Choroid plexus epithelial cell (primary cell): ENCODE measurements around the gene RERE.
A peak's percentile ranks its signal among the peaks of the same experiment; 100 is the strongest.

Experiments used
- DNase-seq: peaks from one replicate; pipeline ENCODE4 v3.0.0-alpha.2; 2010; ENCODE audit warnings: low read depth
- H3K4me3 ChIP-seq: 2 replicates; pipeline ENCODE4 v1.5.1; 2011; ENCODE audit warnings: low read depth, mild to moderate bottlenecking, control low read depth, low read length, moderate library complexity
- TF ChIP-seq, protein P1 (sequence below): conservative IDR thresholded peaks from 2 replicates; pipeline ENCODE4 v1.5.1; 2011; ENCODE audit warnings: low read depth, mild to moderate bottlenecking, control low read depth, inconsistent platforms, low read length, moderate library complexity

The RERE gene

DNA sequence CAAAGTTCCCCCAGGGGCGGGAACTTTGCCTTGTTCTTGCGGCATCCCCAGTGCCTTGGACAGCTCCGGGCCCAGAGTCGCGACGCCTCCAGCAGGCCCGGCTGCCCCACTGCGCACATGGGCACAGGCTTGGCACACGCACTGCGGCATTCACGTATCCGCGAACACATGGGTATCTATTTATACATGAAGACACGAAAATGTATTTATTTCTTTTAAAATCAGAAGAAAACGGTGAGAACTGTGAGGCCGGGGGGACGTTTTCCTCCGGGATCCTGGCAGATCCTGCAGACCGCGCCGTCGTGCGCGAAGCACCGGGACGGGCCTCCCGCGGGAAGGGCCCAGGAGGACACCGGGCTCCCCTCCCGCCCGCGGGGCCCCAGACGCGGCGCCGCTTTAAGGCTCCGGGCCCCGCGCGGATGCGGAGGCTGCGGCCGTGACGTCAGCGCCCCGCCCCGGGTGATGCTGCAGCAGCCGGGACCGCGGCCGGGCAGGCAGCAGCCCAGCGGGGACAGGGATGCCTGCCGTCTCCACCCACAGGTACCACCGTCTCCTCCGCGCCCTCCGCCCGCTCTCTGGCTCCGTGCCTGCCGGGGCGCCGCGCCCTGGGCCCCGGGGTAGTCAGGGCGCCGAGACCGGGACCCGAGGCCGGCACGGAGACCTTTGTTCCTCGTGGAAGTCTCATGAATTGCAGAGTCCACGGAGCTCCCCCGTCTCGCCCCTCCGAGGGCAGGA lies 499.6 kb downstream of the RERE start, which contains the start of gene SLC45A1:
Gene SLC45A1 (plus strand): TSS at position 468 of the 735 bp plus-strand sequence. CDS start 6,216 bp downstream, outside the sequence.
- DNase-seq, result peak; percentile 52
- H3K4me3 ChIP-seq, result peak within 1 kb of the TSS; percentile 70
- TF ChIP-seq, protein P1, sequence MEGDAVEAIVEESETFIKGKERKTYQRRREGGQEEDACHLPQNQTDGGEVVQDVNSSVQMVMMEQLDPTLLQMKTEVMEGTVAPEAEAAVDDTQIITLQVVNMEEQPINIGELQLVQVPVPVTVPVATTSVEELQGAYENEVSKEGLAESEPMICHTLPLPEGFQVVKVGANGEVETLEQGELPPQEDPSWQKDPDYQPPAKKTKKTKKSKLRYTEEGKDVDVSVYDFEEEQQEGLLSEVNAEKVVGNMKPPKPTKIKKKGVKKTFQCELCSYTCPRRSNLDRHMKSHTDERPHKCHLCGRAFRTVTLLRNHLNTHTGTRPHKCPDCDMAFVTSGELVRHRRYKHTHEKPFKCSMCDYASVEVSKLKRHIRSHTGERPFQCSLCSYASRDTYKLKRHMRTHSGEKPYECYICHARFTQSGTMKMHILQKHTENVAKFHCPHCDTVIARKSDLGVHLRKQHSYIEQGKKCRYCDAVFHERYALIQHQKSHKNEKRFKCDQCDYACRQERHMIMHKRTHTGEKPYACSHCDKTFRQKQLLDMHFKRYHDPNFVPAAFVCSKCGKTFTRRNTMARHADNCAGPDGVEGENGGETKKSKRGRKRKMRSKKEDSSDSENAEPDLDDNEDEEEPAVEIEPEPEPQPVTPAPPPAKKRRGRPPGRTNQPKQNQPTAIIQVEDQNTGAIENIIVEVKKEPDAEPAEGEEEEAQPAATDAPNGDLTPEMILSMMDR, result no peak

DNA sequence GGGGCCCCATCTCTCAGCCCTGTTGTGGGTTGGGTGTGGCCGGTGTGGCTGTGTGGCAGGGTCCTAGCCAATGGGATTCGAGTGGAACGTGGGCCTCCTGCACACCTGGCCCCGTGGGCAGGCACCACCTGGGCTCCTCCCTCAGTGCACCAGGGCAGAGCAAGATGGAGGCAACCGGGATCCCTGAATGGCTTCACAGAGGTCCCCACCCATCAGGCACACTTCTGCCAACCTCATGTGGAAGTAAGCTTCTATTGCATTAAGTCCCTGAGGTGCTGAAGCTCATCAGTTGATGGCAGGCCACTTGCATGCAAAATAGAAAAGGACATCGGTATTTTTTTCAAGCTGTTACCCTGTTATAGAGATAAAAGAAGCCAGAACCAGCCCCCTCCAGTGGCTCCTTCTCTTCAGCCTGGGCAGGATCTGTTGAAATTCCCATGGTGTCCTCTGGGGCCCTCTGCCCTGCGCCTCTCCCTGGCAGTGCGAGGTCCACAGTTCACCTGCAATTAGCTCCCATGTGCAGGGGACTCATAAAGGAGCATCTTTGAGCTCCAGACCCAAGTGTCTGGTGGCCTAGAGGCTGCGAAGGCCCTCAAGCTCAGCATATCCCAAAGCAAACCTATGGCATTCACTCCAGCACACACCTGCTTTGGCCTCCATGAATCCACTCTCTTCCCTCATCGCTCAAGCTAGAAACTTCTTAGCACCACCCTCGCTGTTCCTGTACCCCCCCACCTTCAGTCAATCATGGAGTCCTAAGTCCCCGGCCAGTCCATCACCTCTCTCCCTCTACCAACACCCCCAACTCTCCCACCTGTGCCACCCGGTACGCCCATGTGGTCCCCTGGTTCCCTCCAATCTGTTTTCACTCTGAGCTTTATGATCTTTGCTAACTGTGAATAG lies 501.6 kb downstream of the RERE start:
- peak; percentile 11 for DNase-seq
- TF ChIP-seq, protein P1, result peak; percentile 40
- H3K4me3 ChIP-seq, result no peak overlapping the region

DNA sequence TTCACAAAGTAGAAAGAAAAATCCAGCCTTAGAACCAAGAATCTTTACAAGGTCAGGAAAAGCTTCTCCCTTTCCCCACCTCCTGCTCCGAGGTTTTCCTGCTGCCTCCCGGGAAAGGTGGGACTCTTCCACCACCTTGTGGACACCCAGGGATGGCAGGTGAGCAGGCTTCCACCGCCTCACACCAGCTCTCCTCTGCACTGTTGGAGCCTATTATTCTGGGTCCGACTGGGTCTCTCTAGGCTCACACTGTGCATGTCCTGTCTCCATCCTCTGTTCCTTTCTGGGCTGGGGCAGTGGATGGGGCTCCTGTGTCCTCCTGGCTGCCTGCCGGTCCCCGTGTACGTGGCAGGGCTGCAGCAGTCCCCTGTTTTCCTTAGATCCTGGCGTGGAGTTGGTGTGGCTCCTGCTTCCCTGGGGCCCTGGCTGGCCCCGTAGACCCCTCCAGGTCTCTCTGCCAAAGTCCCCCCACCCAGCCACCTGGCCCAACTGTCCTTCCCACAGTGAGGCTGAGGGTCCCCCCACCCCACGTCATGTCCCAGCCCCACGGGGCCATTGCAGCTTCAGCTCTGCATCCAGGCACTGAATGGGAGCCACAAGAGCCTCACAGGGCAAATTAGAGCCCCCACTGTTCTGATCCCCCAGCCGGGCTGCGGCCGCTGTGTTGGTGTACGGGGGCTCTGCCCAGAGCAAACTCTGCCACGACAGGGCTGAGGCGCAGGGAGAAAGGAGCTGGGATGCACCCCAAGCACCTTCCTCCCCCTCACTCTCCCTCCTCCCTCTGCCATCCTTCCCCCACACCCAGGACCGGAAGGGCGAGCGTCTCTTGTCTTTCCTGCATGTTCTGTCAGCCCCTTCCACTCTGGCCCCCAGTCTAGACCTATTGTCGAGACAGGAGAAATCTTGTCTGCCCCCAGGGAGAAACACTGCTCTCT lies 502.8 kb downstream of the RERE start:
- peak; percentile 90 for DNase-seq
- H3K4me3 ChIP-seq, result no peak overlapping the region
- TF ChIP-seq, protein P1, result peak; percentile 97

DNA sequence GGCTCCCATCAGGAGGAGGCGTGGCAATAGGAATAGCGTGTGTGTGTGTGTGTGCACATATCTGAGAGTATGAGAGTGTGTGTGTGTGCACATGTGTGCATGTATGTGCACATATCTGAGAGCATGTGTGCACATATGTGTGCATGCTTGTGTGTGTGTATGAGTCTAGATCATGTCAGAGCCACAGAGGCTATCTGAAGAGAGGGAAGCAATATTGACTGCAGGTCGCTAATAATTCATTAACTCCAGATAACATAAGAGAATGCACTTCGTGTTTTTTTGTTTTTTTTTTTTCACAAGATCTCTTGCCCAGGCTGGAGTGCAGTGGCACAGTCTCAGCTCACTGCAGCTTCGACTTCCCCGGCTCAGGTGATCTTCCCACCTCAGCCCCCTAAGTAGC lies 504.2 kb downstream of the RERE start:
- TF ChIP-seq, protein P1, result no peak
- no peak for DNase-seq
- no peak overlapping the region for H3K4me3 ChIP-seq

DNA sequence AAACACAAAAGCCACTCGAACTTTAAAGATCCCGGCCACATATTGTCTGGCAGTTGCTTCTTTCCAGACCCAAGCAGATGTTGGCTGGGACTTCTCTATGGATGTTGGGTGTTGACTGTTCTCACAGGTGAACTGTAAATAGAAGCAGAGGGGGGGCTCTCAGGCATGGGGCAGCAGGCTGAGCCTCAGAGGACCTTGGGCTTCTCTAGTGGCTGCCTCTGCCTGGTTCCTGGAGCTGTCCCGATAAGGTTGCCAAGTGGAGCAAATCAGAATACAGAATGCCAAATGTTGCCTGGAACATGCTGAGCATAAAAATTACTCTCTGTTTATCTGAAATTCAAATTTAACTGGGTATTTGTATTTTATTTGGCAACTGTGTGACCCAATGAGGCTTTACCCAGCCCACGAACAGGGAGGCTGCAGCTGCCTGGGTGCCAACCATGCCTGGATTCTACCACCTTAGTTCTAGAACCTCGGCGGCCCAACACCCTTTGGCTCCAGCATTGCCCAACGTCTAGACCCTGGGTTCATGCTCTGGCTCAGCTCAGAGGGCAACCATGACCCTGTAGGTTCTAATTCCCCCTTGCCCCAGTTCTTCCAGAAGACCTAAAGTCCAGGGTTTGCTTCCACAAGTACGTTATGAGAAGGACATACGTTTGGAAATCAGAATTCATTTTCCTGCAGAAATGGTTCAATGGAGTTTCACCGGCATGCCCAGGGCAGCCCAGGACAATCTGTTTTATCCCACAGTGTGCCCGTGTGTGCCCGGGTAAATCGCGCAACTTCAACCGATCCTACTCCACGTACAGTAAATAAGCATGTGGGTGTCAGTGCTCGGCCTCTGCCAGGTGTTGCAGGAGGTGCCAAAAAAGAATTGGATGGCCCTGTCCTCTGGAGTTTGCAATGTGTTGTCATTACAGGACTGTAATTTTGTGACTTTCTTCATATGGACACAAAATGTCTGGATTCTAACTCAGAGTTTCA lies 504.9 kb downstream of the RERE start:
- H3K4me3 ChIP-seq, result no peak overlapping the region
- DNase-seq, result no peak
- TF ChIP-seq, protein P1, result no peak
